Liver (tissue), 3 donors: ENCODE results near the gene NHS.

Source experiments
- ATF3 ChIP-seq: IDR thresholded peaks from 2 replicates; pipeline ENCODE4 v1.6.1; 2016; ENCODE audit warnings: antibody characterized with exemption
- CTCF ChIP-seq: fragments of 150-350 bp; IDR thresholded peaks from 2 replicates; pipeline ENCODE4 v1.5.1; 2017; ENCODE audit warnings: improper control_type of control experiment, low read depth, low read length; ENCODE audit not compliant: missing input control
- donor health status: healthy.
- donor health status: healthy.

DNA sequence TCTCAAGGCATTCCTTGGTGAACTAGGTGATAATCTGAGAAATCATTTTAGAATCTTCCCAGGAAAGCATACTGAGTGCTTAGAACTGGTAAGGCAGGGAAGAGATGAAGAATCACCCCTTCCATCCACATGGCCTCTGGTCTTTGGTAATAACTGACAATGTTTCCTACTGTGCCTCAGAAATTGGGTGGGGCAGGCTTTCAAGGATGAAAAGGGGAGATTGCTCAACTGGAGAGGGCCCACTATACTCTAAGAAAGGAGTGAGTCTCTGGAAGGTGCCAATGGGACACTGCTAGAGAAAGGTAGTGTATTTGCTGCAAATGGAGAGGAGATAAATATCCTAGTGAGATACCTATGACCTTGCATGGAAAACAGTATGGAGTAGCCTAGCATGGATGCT is 227.2 kb downstream of the NHS start:
- TF ChIP-seq CTCF (no peak), ATF3 (no peak)
